PC-3 (cell line): Measurements from ENCODE around the gene CCL7. TPM values are rescaled to one million over a fixed set of nuclear protein-coding genes. Genes with fewer than 3 reads are reported as not detected.

Experiments used
- ATAC-seq: fragments of 200-7000 bp; cut with Tn5 transposase; 2 replicates; pipeline ENCODE4 v1.9.1; 2020; ENCODE audit warnings: mild to moderate bottlenecking, moderate library complexity
- BruUV-seq: library from RNA; stranded (reverse); fragments of 400-500 nt; replicated peaks from 2 replicates; lab custom pipeline; 2021; lab: Mats Ljungman, UMichigan
- CTCF ChIA-PET: fragments of 300-600 bp; sonication (Branson Sonifier 250); formaldehyde crosslinking; loops from one replicate; lab custom pipeline; 2022; ENCODE audit warnings: antibody characterized with exemption; lab: Charles Lee
- POLR2A ChIA-PET: fragments of 300-600 bp; sonication (Branson Sonifier 250); formaldehyde crosslinking; loops from one replicate; lab custom pipeline; 2022; ENCODE audit warnings: antibody characterized with exemption; ENCODE audit not compliant: unreplicated experiment; lab: Charles Lee
- DNase-seq: peaks from one replicate; pipeline ENCODE4 v3.0.0-alpha.2; 2015
- H2AFZ ChIP-seq: fragments of 300-600 bp; sonication (generic); 2 replicates; pipeline ENCODE4 v1.6.0; 2016; ENCODE audit warnings: antibody characterized with exemption, low read length
- H3F3A ChIP-seq: fragments of 300-600 bp; sonication (generic); one replicate; pipeline ENCODE4 v1.6.0; 2017; ENCODE audit warnings: antibody characterized with exemption, low read length, control low read depth, mild to moderate bottlenecking; ENCODE audit not compliant: unreplicated experiment
- H3K27ac ChIP-seq: fragments of 300-600 bp; sonication (generic); 2 replicates; pipeline ENCODE4 v1.5.1; 2016; ENCODE audit warnings: mild to moderate bottlenecking, low read length
- H3K27me3 ChIP-seq: fragments of 300-600 bp; sonication (generic); 2 replicates; pipeline ENCODE4 v1.6.1; 2016; ENCODE audit warnings: low read length, mixed read lengths
- H3K36me3 ChIP-seq: fragments of 300-600 bp; sonication (generic); 2 replicates; pipeline ENCODE4 v1.6.1; 2016; ENCODE audit warnings: low read depth, mixed run types, low read length, mixed read lengths
- H3K4me1 ChIP-seq: fragments of 300-600 bp; sonication (generic); 2 replicates; pipeline ENCODE4 v1.5.1; 2016; ENCODE audit warnings: low read length; ENCODE audit not compliant: insufficient read depth
- H3K4me2 ChIP-seq: fragments of 300-600 bp; sonication (generic); 2 replicates; pipeline ENCODE4 v1.6.0; 2016; ENCODE audit warnings: low read length
- H3K4me3 ChIP-seq: fragments of 300-600 bp; sonication (generic); 2 replicates; pipeline ENCODE4 v1.5.1; 2016; ENCODE audit warnings: mild to moderate bottlenecking, low read length, mixed read lengths
- H3K79me2 ChIP-seq: fragments of 300-600 bp; sonication (generic); 2 replicates; pipeline ENCODE4 v1.6.1; 2017; ENCODE audit warnings: low read length, mixed read lengths
- H3K9ac ChIP-seq: fragments of 300-600 bp; sonication (generic); 2 replicates; pipeline ENCODE4 v1.6.0; 2016; ENCODE audit warnings: mild to moderate bottlenecking, low read length
- H3K9me2 ChIP-seq: fragments of 300-600 bp; sonication (generic); replicated peaks from 2 replicates; pipeline ENCODE4 v1.6.1; 2016; ENCODE audit warnings: mixed run types, low read length, mixed read lengths
- H3K9me3 ChIP-seq: fragments of 300-600 bp; sonication (generic); 2 replicates; pipeline ENCODE4 v1.6.1; 2016; ENCODE audit warnings: low read length, mixed read lengths
- H4K20me1 ChIP-seq: fragments of 300-600 bp; sonication (generic); 2 replicates; pipeline ENCODE4 v1.6.1; 2016; ENCODE audit warnings: low read length, mixed read lengths
- CTCF ChIP-seq: fragments of 300-600 bp; sonication (generic); conservative IDR thresholded peaks from 2 replicates; pipeline ENCODE4 v1.5.1; 2017; ENCODE audit warnings: antibody characterized with exemption, low read depth, mild to moderate bottlenecking, low read length
- EZH2 ChIP-seq: fragments of 300-600 bp; sonication (generic); IDR thresholded peaks from one replicate; pipeline ENCODE4 v1.6.1; 2017; ENCODE audit warnings: antibody characterized with exemption, mild to moderate bottlenecking, low read length; ENCODE audit not compliant: unreplicated experiment
- EZH2phosphoT487 ChIP-seq: fragments of 300-600 bp; sonication (generic); IDR thresholded peaks from 2 replicates; pipeline ENCODE4 v1.6.1; 2018; ENCODE audit warnings: mild to moderate bottlenecking, antibody characterized with exemption, low read length, borderline replicate concordance
- intact Hi-C: fragments of 100-400 bp; cut with micrococcal nuclease; formaldehyde crosslinking; loops from 2 replicates; pipeline ENCODE4 v1.9.0; 2023
- total RNA-seq: library from RNA; depleted of rRNA; stranded (reverse); fragments of >200 nt; gene quantifications from 2 replicates; pipeline ENCODE4 v1.2.3, GENCODE V29; 2014

The CCL7 gene
- total RNA-seq, 1 experiment from 2014 or later = not detected

- no TSS peak for BruUV-seq
- DNase-seq (no peak), ATAC-seq (no peak)
- Histone ChIP-seq H3K9ac (no peak overlapping the region), H3K79me2 (no peaks in the 10 kb centered on the region), H3K36me3 (no peaks in the 10 kb centered on the region), H3K4me1 (no peaks in the 10 kb centered on the region), H3K9me2 (no peaks in the 10 kb centered on the region), H3F3A (no peaks in the 10 kb centered on the region), H3K27me3 (no peaks in the 10 kb centered on the region), H2AFZ (no peak overlapping the region), H3K27ac (no peak overlapping the region), H3K4me2 (no peak overlapping the region), H4K20me1 (no peaks in the 10 kb centered on the region), H3K9me3 (no peaks in the 10 kb centered on the region), H3K4me3 (no peak overlapping the region)
- intact Hi-C loops = no loop called here
- ChIA-PET POLR2A (no interaction called here), CTCF (no interaction called here)
- TF ChIP-seq CTCF (no peak), EZH2phosphoT487 (no peak), EZH2 (no peak)
Observed at GRCh38 chr17:34259146-34259545, 10.9 kb upstream of the CCL7 start.

GRCh38 chr17:34260861-34261260 is 9.2 kb upstream of the CCL7 start:
- no peak overlapping the region for H3K4me2 ChIP-seq
- no peaks in the 10 kb centered on the region for H3K79me2 ChIP-seq
- BruUV-seq = no TSS peak
- ChIA-PET POLR2A (no interaction called here), CTCF (no interaction called here)
- no peaks in the 10 kb centered on the region for H3K27me3 ChIP-seq
- no peaks in the 10 kb centered on the region for H3K9me3 ChIP-seq
- no peaks in the 10 kb centered on the region for H3F3A ChIP-seq
- no peaks in the 10 kb centered on the region for H3K4me1 ChIP-seq
- no peaks in the 10 kb centered on the region for H3K36me3 ChIP-seq
- intact Hi-C loops = no loop called here
- ATAC-seq (no peak), DNase-seq (no peak)
- H3K9me2 ChIP-seq = no peaks in the 10 kb centered on the region
- no peak overlapping the region for H3K27ac ChIP-seq
- no peak overlapping the region for H3K4me3 ChIP-seq
- no peak overlapping the region for H2AFZ ChIP-seq
- no peak for TF ChIP-seq CTCF
- TF ChIP-seq EZH2phosphoT487 = no peak
- TF ChIP-seq EZH2 = no peak
- H4K20me1 ChIP-seq = no peaks in the 10 kb centered on the region
- no peak overlapping the region for H3K9ac ChIP-seq

- H3K79me2 ChIP-seq = no peaks in the 10 kb centered on the region
- no peak for TF ChIP-seq EZH2
- no peak for TF ChIP-seq EZH2phosphoT487
- CTCF ChIA-PET = no interaction called here
- no peaks in the 10 kb centered on the region for H3K27me3 ChIP-seq
- DNase-seq = no peak
- H3K9me2 ChIP-seq = no peaks in the 10 kb centered on the region
- H2AFZ ChIP-seq = no peak overlapping the region
- no TSS peak for BruUV-seq
- H3K4me3 ChIP-seq = no peak overlapping the region
- H3F3A ChIP-seq = no peaks in the 10 kb centered on the region
- no peak for ATAC-seq
- POLR2A ChIA-PET = no interaction called here
- no peak overlapping the region for H3K4me2 ChIP-seq
- H3K9ac ChIP-seq = no peak overlapping the region
- intact Hi-C loops = no loop called here
- no peaks in the 10 kb centered on the region for H3K9me3 ChIP-seq
- H3K36me3 ChIP-seq = no peaks in the 10 kb centered on the region
- H3K4me1 ChIP-seq = no peaks in the 10 kb centered on the region
- H3K27ac ChIP-seq = no peak overlapping the region
- no peaks in the 10 kb centered on the region for H4K20me1 ChIP-seq
Observed at GRCh38 chr17:34261568-34262337, 8.3 kb upstream of the CCL7 start.
